RWPE1 (cell line): ENCODE data around the gene GPHN.

ENCODE experiments used
- CTCF ChIA-PET: fragments of 350-600 bp; sonication (Branson Sonifier 250); formaldehyde crosslinking; extraction: SDS; loops from one replicate; lab custom pipeline; 2021; lab: Yijun Ruan, JAX
- POLR2A ChIA-PET: fragments of 400-600 bp; formaldehyde crosslinking; extraction: SDS; loops from one replicate; lab custom pipeline; 2020; ENCODE audit warnings: antibody characterized with exemption; ENCODE audit not compliant: low non-redundant PET; lab: Yijun Ruan, JAX
- DNase-seq: peaks from one replicate; pipeline ENCODE4 v3.0.0; 2012; ENCODE audit warnings: low spot score
- H3K27ac ChIP-seq: fragments of 450-650 bp; 2 replicates; pipeline ENCODE4 v1.5.1; 2017
- TF ChIP-seq, protein P1 (sequence below): fragments of 450-650 bp; conservative IDR thresholded peaks from 2 replicates; pipeline ENCODE4 v1.5.1; 2017; ENCODE audit warnings: low read depth, mild to moderate bottlenecking

The GPHN gene

DNA sequence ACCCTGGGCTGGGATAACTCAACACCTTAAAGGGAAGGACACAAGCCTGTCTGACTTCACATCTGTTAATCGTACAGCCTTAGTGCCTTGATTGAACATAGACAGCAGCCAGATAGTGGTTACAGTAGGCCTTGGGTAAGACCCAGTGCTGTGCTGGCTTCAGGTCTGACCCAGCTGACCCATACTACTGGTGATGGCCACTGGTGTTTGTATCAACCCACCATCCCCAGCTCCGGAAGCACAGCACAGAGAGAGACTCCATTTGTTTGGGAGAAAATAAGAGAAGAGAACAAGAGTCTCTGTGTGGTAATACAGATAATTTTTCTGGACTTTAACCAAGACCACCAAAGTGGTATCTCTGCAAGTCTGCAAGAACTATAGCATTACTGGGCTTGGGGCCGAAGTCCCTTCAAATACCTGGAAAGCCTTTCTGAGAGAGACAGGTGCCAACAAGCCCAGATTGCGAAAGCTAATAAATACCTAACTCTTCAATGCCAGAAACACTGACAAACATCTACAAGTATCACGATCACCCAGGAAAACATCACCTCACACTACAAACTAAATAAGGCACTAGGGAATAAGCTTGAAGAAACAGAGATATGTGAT is 351.2 kb downstream of the GPHN start:
- ChIA-PET POLR2A (interaction anchor here (0.6 kb wide), 1 partner anchor 232 kb away, joined by 3 read pairs; no protein-coding TSS in a partner anchor), CTCF (interaction anchor here (0.6 kb wide), 1 partner anchor 25 kb away, joined by 3 read pairs; no protein-coding TSS in a partner anchor)
- TF ChIP-seq, protein P1, sequence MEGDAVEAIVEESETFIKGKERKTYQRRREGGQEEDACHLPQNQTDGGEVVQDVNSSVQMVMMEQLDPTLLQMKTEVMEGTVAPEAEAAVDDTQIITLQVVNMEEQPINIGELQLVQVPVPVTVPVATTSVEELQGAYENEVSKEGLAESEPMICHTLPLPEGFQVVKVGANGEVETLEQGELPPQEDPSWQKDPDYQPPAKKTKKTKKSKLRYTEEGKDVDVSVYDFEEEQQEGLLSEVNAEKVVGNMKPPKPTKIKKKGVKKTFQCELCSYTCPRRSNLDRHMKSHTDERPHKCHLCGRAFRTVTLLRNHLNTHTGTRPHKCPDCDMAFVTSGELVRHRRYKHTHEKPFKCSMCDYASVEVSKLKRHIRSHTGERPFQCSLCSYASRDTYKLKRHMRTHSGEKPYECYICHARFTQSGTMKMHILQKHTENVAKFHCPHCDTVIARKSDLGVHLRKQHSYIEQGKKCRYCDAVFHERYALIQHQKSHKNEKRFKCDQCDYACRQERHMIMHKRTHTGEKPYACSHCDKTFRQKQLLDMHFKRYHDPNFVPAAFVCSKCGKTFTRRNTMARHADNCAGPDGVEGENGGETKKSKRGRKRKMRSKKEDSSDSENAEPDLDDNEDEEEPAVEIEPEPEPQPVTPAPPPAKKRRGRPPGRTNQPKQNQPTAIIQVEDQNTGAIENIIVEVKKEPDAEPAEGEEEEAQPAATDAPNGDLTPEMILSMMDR: no peak

DNA sequence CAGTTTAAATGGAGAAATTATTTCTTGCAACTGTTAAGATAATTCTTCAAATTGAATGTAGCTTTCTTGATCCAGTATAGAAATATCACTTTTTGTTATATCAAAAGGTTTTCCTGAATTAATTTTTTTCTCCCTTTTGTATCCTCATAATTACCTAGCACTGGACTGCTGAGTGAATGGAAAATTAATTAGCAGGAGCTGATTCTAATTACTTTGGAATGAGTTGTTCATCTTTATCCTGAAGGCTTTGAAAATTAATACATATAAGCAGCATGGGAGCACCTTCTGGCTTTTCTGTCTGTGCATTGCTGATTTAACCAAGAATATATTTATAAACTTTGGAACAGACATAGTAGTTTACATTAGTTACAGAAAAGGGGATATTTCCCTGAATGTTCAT is 373.6 kb downstream of the GPHN start:
- no peak overlapping the region for H3K27ac ChIP-seq
- ChIA-PET POLR2A (no interaction called here), CTCF (no interaction called here)
- no peak for DNase-seq
- TF ChIP-seq, protein P1: no peak

More for the DNA sequence above, 351.2 kb downstream of the GPHN start:
- DNase-seq: peak; percentile 2
- no peak overlapping the region for H3K27ac ChIP-seq

DNA sequence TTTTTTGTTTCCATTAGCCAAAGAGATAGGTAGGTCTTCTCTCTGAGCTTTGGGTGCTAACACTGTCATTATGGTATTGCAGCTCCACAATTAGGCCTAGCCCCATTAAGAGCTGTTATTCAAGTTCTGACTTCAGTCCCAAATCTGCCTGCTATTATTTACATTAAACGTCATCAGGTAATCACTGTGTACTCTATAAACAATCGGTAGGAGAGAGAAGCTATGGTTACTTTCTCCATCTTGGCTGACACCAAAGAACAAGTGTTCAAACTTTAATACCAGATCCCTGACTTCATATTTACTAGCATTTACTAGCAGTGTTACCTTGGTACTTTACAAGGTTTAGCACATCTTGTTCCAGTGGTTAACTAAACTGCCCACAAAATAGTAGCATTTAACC is 376.2 kb downstream of the GPHN start:
- no peak for DNase-seq

DNA sequence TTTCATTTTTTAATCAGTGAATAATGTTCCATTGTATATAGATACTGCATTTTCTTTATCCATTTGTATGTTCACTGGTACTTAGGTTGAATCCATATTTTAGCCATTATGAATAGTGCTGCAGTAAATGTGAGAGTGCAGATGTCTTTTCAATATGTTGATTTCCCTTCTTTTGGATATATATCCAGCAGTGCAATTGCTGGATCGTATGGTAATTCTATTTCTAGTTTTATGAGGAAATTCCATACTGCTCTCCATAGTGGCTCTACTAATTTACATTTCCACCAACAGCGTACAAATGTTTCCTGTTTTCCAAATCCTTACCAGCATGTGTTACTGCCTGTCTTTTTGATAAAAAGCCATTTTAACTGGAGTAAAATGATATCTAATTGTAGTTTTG is 392.8 kb downstream of the GPHN start:
- CTCF ChIA-PET: no interaction called here
- TF ChIP-seq, protein P1: no peak
- DNase-seq: no peak
- H3K27ac ChIP-seq: no peak overlapping the region
- POLR2A ChIA-PET: no interaction called here

More for the DNA sequence above, 376.2 kb downstream of the GPHN start:
- CTCF ChIA-PET: interaction anchor here (0.7 kb wide), 1 partner anchor 25 kb away, joined by 3 read pairs; no protein-coding TSS in a partner anchor
- TF ChIP-seq, protein P1: no peak
- POLR2A ChIA-PET: no interaction called here
- H3K27ac ChIP-seq: no peak overlapping the region

DNA sequence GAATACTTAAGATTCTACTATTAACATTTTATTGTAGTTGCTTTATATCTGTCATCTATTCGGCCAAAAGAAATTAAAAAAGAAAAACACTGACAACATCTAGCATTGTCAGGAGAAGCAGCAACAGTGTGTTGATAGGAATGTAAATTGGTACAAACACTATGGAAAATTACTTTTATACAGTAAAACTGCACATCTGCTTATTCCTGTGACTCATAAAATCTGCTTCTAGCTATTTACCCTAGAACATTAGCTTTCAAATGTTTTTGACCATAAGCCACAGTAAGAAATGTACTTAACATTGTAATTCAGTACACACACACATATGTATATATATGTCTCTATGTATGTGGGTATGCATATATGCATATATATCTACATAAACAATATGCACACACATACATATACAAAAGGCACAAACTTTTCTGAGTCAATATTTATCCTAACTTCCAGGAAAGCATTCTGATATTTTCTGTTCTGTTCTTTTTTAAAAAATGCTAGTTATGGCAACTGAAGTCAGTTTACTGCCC is 402.4 kb downstream of the GPHN start:
- DNase-seq: no peak
- POLR2A ChIA-PET: no interaction called here
- CTCF ChIA-PET: interaction anchor here (0.6 kb wide), 1 partner anchor 245 kb away, joined by 3 read pairs; no protein-coding TSS in a partner anchor
- TF ChIP-seq, protein P1: no peak
- no peak overlapping the region for H3K27ac ChIP-seq

DNA sequence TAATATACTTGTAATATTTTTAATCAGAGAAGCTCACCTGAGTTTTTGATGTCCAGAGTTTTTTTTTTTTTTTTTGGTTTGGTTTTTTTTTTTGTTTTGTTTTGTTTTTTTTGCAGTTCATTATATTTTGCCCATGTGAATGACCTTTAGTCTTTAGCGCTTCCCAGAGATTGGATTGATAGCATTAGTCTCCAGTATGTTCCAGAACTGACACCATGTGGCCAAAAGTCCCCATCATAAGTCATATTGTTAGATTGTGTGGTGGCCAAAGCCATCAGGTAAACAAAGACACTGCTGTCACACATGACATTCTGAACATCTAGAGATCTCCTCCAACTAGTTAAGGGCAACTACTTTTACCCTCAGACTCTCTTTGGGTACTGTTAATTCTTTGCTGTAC is 408.5 kb downstream of the GPHN start:
- TF ChIP-seq, protein P1: no peak
- no peak for DNase-seq
- ChIA-PET POLR2A (no interaction called here), CTCF (no interaction called here)
- no peak overlapping the region for H3K27ac ChIP-seq
